ENCODE results near the gene TAF11L5. TPM values are rescaled to one million over a fixed set of nuclear protein-coding genes. Genes with fewer than 3 reads are reported as not detected.

TAF11L5 gene
- not detected in 2 replicates for total RNA-seq

GRCh38 chr5:17524935-17525334, at the start of gene TAF11L5:
Gene TAF11L5 (plus strand): TSS chr5:17525235.

GRCh38 chr5:17497931-17498330, 27.1 kb upstream of the TAF11L5 start, which contains the start of gene TAF11L2:
Gene TAF11L2 (plus strand): TSS chr5:17498231.

GRCh38 chr5:17518067-17518466, 7.0 kb upstream of the TAF11L5 start, which contains the start of gene TAF11L3:
Gene TAF11L3 (plus strand): TSS chr5:17518367.

GRCh38 chr5:17521501-17521900, 3.5 kb upstream of the TAF11L5 start, which contains the start of gene TAF11L4:
Gene TAF11L4 (plus strand): TSS chr5:17521801.

GRCh38 chr5:17528369-17528768, 3.3 kb downstream of the TAF11L5 start, which contains the start of gene TAF11L6:
Gene TAF11L6 (plus strand): TSS chr5:17528669.

Other genes with a start within 250 kb of the TAF11L5 start
- gene TAF11L2, start 27.0 kb upstream of the TAF11L5 start, total RNA-seq = not detected in 2 replicates
- not detected in 2 replicates for gene TAF11L3, start 6.9 kb upstream of the TAF11L5 start, total RNA-seq
- gene TAF11L4, start 3.4 kb upstream of the TAF11L5 start, total RNA-seq = not detected in 2 replicates
- gene TAF11L6, start 3.4 kb downstream of the TAF11L5 start, total RNA-seq = not detected in 2 replicates
- gene TAF11L7, start 60.5 kb downstream of the TAF11L5 start, total RNA-seq = not detected in 2 replicates
- gene TAF11L8, start 65.7 kb downstream of the TAF11L5 start, total RNA-seq = not detected in 2 replicates
- gene TAF11L9, start 69.2 kb downstream of the TAF11L5 start, total RNA-seq = not detected in 2 replicates
- gene TAF11L10, start 72.6 kb downstream of the TAF11L5 start, total RNA-seq = not detected in 2 replicates
- not detected in 2 replicates for gene TAF11L11, start 78.9 kb downstream of the TAF11L5 start, total RNA-seq
- gene TAF11L12, start 85.2 kb downstream of the TAF11L5 start, total RNA-seq = not detected in 2 replicates
- gene TAF11L13, start 106.9 kb downstream of the TAF11L5 start, total RNA-seq = not detected in 2 replicates
- gene TAF11L14, start 109.2 kb downstream of the TAF11L5 start, total RNA-seq = not detected in 2 replicates